Uterus (tissue), 2 donors: ENCODE measurements around the gene SERPINA9.

Source experiments
- POLR2A ChIP-seq, 2 donors: fragments of 450-650 bp; IDR thresholded peaks; one replicate each; pipeline ENCODE4 v1.6.1; 2016; ENCODE audit warnings: antibody characterized with exemption in 2 of 2, mild to moderate bottlenecking in 1 of 2, moderate library complexity in 1 of 2
- TF ChIP-seq, protein P1 (sequence below), 4 experiments: fragments of 200-600 bp in 2 of 4; fragments of 450-650 bp in 2 of 4; sonication (generic) in 2 of 4; IDR thresholded peaks; one replicate each; pipeline ENCODE4 v1.5.1; 2016 to 2019; ENCODE audit warnings: antibody characterized with exemption in 4 of 4, mild to moderate bottlenecking in 2 of 4, moderate library complexity in 1 of 4

DNA sequence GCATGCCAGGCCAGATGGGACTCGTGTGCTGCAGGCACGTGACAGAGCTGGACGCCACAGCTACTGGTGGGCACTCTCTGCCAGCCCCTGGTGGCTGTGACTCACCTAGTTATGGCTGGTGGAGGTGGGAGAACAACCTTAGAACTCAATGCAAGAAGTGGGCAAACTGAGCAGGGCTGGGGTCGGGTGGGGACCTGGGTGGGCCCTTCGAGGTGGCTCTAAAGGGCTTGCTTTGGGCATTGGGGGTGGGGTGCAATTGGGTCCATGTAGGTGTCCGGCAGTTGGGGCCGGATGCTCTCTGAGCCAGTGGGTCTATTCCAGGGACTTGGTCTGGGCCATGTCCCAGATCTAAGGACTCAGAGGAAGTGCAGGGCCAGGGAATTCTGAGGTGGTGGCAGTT lies 38.4 kb upstream of the SERPINA9 start:
- TF ChIP-seq, protein P1, sequence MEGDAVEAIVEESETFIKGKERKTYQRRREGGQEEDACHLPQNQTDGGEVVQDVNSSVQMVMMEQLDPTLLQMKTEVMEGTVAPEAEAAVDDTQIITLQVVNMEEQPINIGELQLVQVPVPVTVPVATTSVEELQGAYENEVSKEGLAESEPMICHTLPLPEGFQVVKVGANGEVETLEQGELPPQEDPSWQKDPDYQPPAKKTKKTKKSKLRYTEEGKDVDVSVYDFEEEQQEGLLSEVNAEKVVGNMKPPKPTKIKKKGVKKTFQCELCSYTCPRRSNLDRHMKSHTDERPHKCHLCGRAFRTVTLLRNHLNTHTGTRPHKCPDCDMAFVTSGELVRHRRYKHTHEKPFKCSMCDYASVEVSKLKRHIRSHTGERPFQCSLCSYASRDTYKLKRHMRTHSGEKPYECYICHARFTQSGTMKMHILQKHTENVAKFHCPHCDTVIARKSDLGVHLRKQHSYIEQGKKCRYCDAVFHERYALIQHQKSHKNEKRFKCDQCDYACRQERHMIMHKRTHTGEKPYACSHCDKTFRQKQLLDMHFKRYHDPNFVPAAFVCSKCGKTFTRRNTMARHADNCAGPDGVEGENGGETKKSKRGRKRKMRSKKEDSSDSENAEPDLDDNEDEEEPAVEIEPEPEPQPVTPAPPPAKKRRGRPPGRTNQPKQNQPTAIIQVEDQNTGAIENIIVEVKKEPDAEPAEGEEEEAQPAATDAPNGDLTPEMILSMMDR (IDR thresholded peaks at IDR 0.05), result no peak
- no peak for TF ChIP-seq POLR2A (IDR thresholded peaks at IDR 0.05)
